K562 (cell line): ENCODE measurements around the gene ADCY6. TPM values are rescaled to one million over a fixed set of nuclear protein-coding genes. Genes with fewer than 3 reads are reported as not detected.

Experiments used
- ASH1L ChIP-seq: fragments of 450-650 bp; IDR thresholded peaks from 2 replicates; pipeline ENCODE4 v1.6.1; 2018; ENCODE audit warnings: borderline replicate concordance, mild to moderate bottlenecking, low read depth; ENCODE audit not compliant: partially characterized antibody
- CCAR2 ChIP-seq: fragments of 200-400 bp; formaldehyde crosslinking; IDR thresholded peaks from 2 replicates; pipeline ENCODE4 v1.6.1; 2017; ENCODE audit warnings: mild to moderate bottlenecking, low read depth, low read length
- HNRNPH1 ChIP-seq: fragments of 200-400 bp; formaldehyde crosslinking; optimal IDR thresholded peaks from 2 replicates; pipeline ENCODE3; 2017; ENCODE audit warnings: low read depth, mild to moderate bottlenecking, low read length, moderate library complexity
- HNRNPK ChIP-seq: fragments of 200-400 bp; formaldehyde crosslinking; IDR thresholded peaks from one replicate; pipeline ENCODE4 v1.6.1; 2018; ENCODE audit warnings: mild to moderate bottlenecking, low read depth, low read length; ENCODE audit not compliant: poor library complexity, severe bottlenecking
- PML ChIP-seq: IDR thresholded peaks from 2 replicates; pipeline ENCODE4 v1.6.1; 2012; ENCODE audit warnings: low read length, inconsistent platforms
- SMARCE1 ChIP-seq: fragments of 450-650 bp; IDR thresholded peaks from 2 replicates; pipeline ENCODE4 v1.7.1; 2016; ENCODE audit warnings: mild to moderate bottlenecking
- TAL1 ChIP-seq: fragments of 450-650 bp; IDR thresholded peaks from 2 replicates; pipeline ENCODE4 v1.6.1; 2016; ENCODE audit warnings: mild to moderate bottlenecking
- ZC3H8 ChIP-seq: fragments of 450-650 bp; IDR thresholded peaks from 2 replicates; pipeline ENCODE4 v1.6.1; 2017
- ZNF134 ChIP-seq: fragments of 250-450 bp; sonication (Bioruptor Pico); conservative IDR thresholded peaks from 2 replicates; pipeline ENCODE4 v1.4.0; 2020
- polyA plus RNA-seq, 8 experiments: library from polyadenylated mRNA; depleted of rRNA in 4 of 8; stranded (reverse) in 5 of 8; unstranded in 3 of 8; fragments of >200 nt; fragmentation: Nextera tagmentation in 2 of 8; fragmentation: Illumina TruSeq in 1 of 8; extraction: Ambion mirVana in 2 of 8; extraction: Trizol in 1 of 8; gene quantifications; 2 replicates each; pipeline versions ENCODE4 v1.2.1 to v1.2.3, GENCODE V29; 2011 to 2014; ENCODE audit warnings: inconsistent platforms in 1 of 8, missing spikeins in 1 of 8
- total RNA-seq, 7 experiments: library from RNA; depleted of rRNA in 6 of 7; stranded (reverse); fragments of >200 nt in 6 of 7; fragmentation: Illumina TruSeq in 2 of 7; extraction: Trizol in 2 of 7; gene quantifications; 2 replicates each; pipeline versions ENCODE4 v1.2.1 to v1.2.3, GENCODE V29; 2011 to 2021; ENCODE audit warnings: low replicate concordance in 1 of 7
- TF ChIP-seq, protein P1 (sequence below), 2 experiments: fragments of 450-650 bp; IDR thresholded peaks; 2 replicates each; pipeline ENCODE4 v1.6.1; 2018; ENCODE audit warnings: mild to moderate bottlenecking in 2 of 2, low read depth in 1 of 2; ENCODE audit not compliant: partially characterized antibody in 2 of 2
- TF ChIP-seq, protein P2 (sequence below): fragments of 450-650 bp; IDR thresholded peaks from 2 replicates; pipeline ENCODE4 v1.6.1; 2016
- TF ChIP-seq, protein P3 (sequence below): sonication (generic); formaldehyde crosslinking; IDR thresholded peaks from 2 replicates; pipeline ENCODE4 v1.8.1; 2023; ENCODE audit warnings: mild to moderate bottlenecking, missing genetic modification reagents, moderate library complexity
- TF ChIP-seq, protein P4 (sequence below): fragments of 450-650 bp; IDR thresholded peaks from 2 replicates; pipeline ENCODE4 v1.6.1; 2016; ENCODE audit warnings: low read depth, mild to moderate bottlenecking, moderate library complexity
- TF ChIP-seq, protein P5 (sequence below): sonication (generic); formaldehyde crosslinking; IDR thresholded peaks from 2 replicates; pipeline ENCODE4 v1.4.0; 2020; ENCODE audit warnings: mild to moderate bottlenecking, missing genetic modification reagents
- TF ChIP-seq, protein P6 (sequence below): IDR thresholded peaks from 2 replicates; pipeline ENCODE4 v1.6.1; 2011; ENCODE audit warnings: borderline replicate concordance, low read depth, mild to moderate bottlenecking, moderate library complexity, low read length; ENCODE audit not compliant: insufficient read depth, poor library complexity, severe bottlenecking

Gene ADCY6
- total and polyA plus RNA-seq, 9 of the 15 experiments (the other 6 are each of a cell fraction or from before 2014, with no cell fraction given) = 0.01 to 1.0 (median 0.53) TPM

GRCh38 chr12:48716493-48717251, 72.2 kb downstream of the ADCY6 start, which contains the start of gene CCNT1 (continued):
- TF ChIP-seq, protein P1, sequence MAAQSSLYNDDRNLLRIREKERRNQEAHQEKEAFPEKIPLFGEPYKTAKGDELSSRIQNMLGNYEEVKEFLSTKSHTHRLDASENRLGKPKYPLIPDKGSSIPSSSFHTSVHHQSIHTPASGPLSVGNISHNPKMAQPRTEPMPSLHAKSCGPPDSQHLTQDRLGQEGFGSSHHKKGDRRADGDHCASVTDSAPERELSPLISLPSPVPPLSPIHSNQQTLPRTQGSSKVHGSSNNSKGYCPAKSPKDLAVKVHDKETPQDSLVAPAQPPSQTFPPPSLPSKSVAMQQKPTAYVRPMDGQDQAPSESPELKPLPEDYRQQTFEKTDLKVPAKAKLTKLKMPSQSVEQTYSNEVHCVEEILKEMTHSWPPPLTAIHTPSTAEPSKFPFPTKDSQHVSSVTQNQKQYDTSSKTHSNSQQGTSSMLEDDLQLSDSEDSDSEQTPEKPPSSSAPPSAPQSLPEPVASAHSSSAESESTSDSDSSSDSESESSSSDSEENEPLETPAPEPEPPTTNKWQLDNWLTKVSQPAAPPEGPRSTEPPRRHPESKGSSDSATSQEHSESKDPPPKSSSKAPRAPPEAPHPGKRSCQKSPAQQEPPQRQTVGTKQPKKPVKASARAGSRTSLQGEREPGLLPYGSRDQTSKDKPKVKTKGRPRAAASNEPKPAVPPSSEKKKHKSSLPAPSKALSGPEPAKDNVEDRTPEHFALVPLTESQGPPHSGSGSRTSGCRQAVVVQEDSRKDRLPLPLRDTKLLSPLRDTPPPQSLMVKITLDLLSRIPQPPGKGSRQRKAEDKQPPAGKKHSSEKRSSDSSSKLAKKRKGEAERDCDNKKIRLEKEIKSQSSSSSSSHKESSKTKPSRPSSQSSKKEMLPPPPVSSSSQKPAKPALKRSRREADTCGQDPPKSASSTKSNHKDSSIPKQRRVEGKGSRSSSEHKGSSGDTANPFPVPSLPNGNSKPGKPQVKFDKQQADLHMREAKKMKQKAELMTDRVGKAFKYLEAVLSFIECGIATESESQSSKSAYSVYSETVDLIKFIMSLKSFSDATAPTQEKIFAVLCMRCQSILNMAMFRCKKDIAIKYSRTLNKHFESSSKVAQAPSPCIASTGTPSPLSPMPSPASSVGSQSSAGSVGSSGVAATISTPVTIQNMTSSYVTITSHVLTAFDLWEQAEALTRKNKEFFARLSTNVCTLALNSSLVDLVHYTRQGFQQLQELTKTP (IDR thresholded peaks at IDR 0.05; ENCODE audit: low read depth in 1 of 2, partially characterized antibody in 2 of 2) = peak in 1 of 2 experiments; percentile 79
- TF ChIP-seq, protein P2, sequence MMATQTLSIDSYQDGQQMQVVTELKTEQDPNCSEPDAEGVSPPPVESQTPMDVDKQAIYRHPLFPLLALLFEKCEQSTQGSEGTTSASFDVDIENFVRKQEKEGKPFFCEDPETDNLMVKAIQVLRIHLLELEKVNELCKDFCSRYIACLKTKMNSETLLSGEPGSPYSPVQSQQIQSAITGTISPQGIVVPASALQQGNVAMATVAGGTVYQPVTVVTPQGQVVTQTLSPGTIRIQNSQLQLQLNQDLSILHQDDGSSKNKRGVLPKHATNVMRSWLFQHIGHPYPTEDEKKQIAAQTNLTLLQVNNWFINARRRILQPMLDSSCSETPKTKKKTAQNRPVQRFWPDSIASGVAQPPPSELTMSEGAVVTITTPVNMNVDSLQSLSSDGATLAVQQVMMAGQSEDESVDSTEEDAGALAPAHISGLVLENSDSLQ = peak; percentile 52; the same call in 1 of the 2 replicates
- TF ChIP-seq, protein P3, sequence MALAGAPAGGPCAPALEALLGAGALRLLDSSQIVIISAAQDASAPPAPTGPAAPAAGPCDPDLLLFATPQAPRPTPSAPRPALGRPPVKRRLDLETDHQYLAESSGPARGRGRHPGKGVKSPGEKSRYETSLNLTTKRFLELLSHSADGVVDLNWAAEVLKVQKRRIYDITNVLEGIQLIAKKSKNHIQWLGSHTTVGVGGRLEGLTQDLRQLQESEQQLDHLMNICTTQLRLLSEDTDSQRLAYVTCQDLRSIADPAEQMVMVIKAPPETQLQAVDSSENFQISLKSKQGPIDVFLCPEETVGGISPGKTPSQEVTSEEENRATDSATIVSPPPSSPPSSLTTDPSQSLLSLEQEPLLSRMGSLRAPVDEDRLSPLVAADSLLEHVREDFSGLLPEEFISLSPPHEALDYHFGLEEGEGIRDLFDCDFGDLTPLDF (CRISPR knock-in tag) = peak; percentile 31; the same call in 1 of the 2 replicates
- TF ChIP-seq HNRNPH1 = no peak
- TF ChIP-seq PML = no peak; the same call in 1 of the 2 replicates
- TF ChIP-seq TAL1 = no peak
- TF ChIP-seq, protein P4, sequence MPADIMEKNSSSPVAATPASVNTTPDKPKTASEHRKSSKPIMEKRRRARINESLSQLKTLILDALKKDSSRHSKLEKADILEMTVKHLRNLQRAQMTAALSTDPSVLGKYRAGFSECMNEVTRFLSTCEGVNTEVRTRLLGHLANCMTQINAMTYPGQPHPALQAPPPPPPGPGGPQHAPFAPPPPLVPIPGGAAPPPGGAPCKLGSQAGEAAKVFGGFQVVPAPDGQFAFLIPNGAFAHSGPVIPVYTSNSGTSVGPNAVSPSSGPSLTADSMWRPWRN = 0 out of 2 replicates have a peak, but pooled peaks have one; percentile 15
- TF ChIP-seq ASH1L = no peak
- no peak for TF ChIP-seq CCAR2
- peak; percentile 46; the same call in 1 of the 2 replicates for TF ChIP-seq ZC3H8
- TF ChIP-seq, protein P5, sequence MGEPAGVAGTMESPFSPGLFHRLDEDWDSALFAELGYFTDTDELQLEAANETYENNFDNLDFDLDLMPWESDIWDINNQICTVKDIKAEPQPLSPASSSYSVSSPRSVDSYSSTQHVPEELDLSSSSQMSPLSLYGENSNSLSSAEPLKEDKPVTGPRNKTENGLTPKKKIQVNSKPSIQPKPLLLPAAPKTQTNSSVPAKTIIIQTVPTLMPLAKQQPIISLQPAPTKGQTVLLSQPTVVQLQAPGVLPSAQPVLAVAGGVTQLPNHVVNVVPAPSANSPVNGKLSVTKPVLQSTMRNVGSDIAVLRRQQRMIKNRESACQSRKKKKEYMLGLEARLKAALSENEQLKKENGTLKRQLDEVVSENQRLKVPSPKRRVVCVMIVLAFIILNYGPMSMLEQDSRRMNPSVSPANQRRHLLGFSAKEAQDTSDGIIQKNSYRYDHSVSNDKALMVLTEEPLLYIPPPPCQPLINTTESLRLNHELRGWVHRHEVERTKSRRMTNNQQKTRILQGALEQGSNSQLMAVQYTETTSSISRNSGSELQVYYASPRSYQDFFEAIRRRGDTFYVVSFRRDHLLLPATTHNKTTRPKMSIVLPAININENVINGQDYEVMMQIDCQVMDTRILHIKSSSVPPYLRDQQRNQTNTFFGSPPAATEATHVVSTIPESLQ (CRISPR knock-in tag) = peak; percentile 91
- TF ChIP-seq, protein P6, sequence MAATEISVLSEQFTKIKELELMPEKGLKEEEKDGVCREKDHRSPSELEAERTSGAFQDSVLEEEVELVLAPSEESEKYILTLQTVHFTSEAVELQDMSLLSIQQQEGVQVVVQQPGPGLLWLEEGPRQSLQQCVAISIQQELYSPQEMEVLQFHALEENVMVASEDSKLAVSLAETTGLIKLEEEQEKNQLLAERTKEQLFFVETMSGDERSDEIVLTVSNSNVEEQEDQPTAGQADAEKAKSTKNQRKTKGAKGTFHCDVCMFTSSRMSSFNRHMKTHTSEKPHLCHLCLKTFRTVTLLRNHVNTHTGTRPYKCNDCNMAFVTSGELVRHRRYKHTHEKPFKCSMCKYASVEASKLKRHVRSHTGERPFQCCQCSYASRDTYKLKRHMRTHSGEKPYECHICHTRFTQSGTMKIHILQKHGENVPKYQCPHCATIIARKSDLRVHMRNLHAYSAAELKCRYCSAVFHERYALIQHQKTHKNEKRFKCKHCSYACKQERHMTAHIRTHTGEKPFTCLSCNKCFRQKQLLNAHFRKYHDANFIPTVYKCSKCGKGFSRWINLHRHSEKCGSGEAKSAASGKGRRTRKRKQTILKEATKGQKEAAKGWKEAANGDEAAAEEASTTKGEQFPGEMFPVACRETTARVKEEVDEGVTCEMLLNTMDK = peak; percentile 52
- TF ChIP-seq SMARCE1 = peak; percentile 71; the same call in 1 of the 2 replicates
- no peak for TF ChIP-seq ZNF134
- no peak for TF ChIP-seq HNRNPK
